ENCODE data around the gene GABRB2. TPM values are rescaled to one million over a fixed set of nuclear protein-coding genes. Genes with fewer than 3 reads are reported as not detected.

The GABRB2 gene
- total RNA-seq, 1 experiment from 2014 or later: not detected

DNA sequence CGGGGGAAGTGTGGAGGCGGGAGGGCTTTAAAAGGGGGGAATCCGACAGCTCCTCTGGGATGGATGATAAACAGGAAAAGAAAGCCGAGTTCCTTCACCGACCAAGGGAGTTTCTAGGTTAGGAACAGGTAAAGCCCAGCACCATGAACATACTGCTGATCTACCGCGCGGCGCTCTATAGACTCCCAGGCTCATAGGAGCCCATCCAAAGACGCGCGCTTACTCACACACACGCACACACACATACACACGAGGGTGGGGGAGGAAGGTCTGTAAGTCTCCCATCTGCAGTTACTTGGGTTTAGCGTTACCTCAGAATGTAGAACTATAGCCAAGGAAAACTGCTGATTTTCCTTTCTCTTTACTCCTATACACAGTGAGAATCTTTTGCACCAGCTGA is 2.6 kb upstream of the GABRB2 start:
- no TSS peak for BruUV-seq (replicated peaks)
- CTCF ChIA-PET: no interaction called here
- POLR2A ChIA-PET: no interaction called here
- Histone ChIP-seq H3K4me1 (ENCODE audit: control insufficient read depth, insufficient read depth, low read length) (peaks cover 3% of the 10 kb centered on the region; the same call in 1 of the 2 replicates), H3K9me3 (ENCODE audit: control insufficient read depth, insufficient read depth, low read depth, low read length) (no peaks in the 10 kb centered on the region), H3K27ac (ENCODE audit: low read length) (no peak overlapping the region), H3K36me3 (ENCODE audit: control insufficient read depth, insufficient read depth, low read length) (no peaks in the 10 kb centered on the region), H3K4me3 (ENCODE audit: low read depth in 2 of 2, low read length in 2 of 2) (peak overlapping the region in 1 of 2 experiments; percentile 33; a peak in 2 of 4 replicates), H3K27me3 (ENCODE audit: control insufficient read depth, insufficient read depth, low read length) (peaks cover 17% of the 10 kb centered on the region)
- intact Hi-C loops (cut with micrococcal nuclease; ENCODE audit: unreplicated experiment): no loop called here
- TF ChIP-seq, protein P1, sequence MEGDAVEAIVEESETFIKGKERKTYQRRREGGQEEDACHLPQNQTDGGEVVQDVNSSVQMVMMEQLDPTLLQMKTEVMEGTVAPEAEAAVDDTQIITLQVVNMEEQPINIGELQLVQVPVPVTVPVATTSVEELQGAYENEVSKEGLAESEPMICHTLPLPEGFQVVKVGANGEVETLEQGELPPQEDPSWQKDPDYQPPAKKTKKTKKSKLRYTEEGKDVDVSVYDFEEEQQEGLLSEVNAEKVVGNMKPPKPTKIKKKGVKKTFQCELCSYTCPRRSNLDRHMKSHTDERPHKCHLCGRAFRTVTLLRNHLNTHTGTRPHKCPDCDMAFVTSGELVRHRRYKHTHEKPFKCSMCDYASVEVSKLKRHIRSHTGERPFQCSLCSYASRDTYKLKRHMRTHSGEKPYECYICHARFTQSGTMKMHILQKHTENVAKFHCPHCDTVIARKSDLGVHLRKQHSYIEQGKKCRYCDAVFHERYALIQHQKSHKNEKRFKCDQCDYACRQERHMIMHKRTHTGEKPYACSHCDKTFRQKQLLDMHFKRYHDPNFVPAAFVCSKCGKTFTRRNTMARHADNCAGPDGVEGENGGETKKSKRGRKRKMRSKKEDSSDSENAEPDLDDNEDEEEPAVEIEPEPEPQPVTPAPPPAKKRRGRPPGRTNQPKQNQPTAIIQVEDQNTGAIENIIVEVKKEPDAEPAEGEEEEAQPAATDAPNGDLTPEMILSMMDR (IDR thresholded peaks at IDR 0.05): no peak
- TF ChIP-seq POLR2AphosphoS5 (IDR thresholded peaks at IDR 0.05; ENCODE audit: low read depth, low read length): no peak
- TF ChIP-seq SIN3A (IDR thresholded peaks at IDR 0.05; ENCODE audit: borderline replicate concordance, insufficient read depth, low read depth, low read length): no peak
- TF ChIP-seq, protein P2, sequence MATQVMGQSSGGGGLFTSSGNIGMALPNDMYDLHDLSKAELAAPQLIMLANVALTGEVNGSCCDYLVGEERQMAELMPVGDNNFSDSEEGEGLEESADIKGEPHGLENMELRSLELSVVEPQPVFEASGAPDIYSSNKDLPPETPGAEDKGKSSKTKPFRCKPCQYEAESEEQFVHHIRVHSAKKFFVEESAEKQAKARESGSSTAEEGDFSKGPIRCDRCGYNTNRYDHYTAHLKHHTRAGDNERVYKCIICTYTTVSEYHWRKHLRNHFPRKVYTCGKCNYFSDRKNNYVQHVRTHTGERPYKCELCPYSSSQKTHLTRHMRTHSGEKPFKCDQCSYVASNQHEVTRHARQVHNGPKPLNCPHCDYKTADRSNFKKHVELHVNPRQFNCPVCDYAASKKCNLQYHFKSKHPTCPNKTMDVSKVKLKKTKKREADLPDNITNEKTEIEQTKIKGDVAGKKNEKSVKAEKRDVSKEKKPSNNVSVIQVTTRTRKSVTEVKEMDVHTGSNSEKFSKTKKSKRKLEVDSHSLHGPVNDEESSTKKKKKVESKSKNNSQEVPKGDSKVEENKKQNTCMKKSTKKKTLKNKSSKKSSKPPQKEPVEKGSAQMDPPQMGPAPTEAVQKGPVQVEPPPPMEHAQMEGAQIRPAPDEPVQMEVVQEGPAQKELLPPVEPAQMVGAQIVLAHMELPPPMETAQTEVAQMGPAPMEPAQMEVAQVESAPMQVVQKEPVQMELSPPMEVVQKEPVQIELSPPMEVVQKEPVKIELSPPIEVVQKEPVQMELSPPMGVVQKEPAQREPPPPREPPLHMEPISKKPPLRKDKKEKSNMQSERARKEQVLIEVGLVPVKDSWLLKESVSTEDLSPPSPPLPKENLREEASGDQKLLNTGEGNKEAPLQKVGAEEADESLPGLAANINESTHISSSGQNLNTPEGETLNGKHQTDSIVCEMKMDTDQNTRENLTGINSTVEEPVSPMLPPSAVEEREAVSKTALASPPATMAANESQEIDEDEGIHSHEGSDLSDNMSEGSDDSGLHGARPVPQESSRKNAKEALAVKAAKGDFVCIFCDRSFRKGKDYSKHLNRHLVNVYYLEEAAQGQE (IDR thresholded peaks at IDR 0.05; ENCODE audit: insufficient read depth in 1 of 2, low read depth in 2 of 2, low read length in 1 of 2): no peak
- no peak for TF ChIP-seq TCF7L2 (IDR thresholded peaks at IDR 0.05; ENCODE audit: low read depth, low read length)
- ATAC-seq (peak; percentile 64), DNase-seq (ENCODE audit: low read depth, low spot score) (no peak)
- in situ Hi-C loops (cut with HindIII; ENCODE audit: low pct_unique_long_range_greater_than_20kb, low sequenced_read_pairs): no loop called here

DNA sequence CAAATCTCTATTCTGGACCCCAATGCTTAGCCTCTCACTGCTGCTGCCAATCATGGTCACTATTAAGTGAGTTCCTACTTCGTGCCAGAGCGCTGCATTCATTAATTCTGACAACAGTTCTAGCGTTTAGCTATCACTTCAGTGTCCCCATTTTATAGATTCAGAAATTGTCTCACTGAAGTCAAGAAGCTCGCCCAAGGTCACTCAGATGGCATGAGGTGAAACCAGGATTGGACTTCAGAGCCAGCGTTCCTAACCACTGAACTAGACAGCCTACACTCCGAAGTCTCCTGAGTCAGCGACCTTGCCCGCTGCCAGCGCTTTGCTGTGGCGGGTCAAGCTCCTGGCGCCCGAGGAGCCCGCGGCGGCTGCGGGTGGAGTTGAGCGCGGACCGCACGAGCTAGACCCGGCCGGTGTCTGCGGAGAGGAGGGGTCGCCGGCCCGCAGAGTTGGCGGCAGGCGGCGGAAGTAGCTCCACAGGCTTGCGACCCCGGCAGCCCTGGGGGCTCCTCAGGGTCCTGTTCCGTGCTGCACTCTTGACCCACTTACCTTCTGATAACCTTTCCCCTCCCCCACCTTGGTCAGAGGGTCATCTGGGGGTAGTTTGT is 2.1 kb upstream of the GABRB2 start:
- TF ChIP-seq, protein P2 (IDR thresholded peaks at IDR 0.05; ENCODE audit: insufficient read depth in 1 of 2, low read depth in 2 of 2, low read length in 1 of 2): no peak
- TF ChIP-seq TCF7L2 (IDR thresholded peaks at IDR 0.05; ENCODE audit: low read depth, low read length): no peak
- TF ChIP-seq SIN3A (IDR thresholded peaks at IDR 0.05; ENCODE audit: borderline replicate concordance, insufficient read depth, low read depth, low read length): no peak
- TF ChIP-seq, protein P1 (IDR thresholded peaks at IDR 0.05): no peak
- no peak for TF ChIP-seq POLR2AphosphoS5 (IDR thresholded peaks at IDR 0.05; ENCODE audit: low read depth, low read length)
- H3K36me3 ChIP-seq (ENCODE audit: control insufficient read depth, insufficient read depth, low read length): no peaks in the 10 kb centered on the region
- H3K9me3 ChIP-seq (ENCODE audit: control insufficient read depth, insufficient read depth, low read depth, low read length): no peaks in the 10 kb centered on the region
- ATAC-seq (peak; percentile 32), DNase-seq (ENCODE audit: low read depth, low spot score) (no peak)
- ChIA-PET POLR2A (no interaction called here), CTCF (no interaction called here)
- in situ Hi-C loops (cut with HindIII; ENCODE audit: low pct_unique_long_range_greater_than_20kb, low sequenced_read_pairs) (no loop called here), intact Hi-C loops (cut with micrococcal nuclease; ENCODE audit: unreplicated experiment) (no loop called here)
- no TSS peak for BruUV-seq (replicated peaks)
- peaks cover 3% of the 10 kb centered on the region; the same call in 1 of the 2 replicates for H3K4me1 ChIP-seq (ENCODE audit: control insufficient read depth, insufficient read depth, low read length)
- H3K27ac ChIP-seq (ENCODE audit: low read length): no peak overlapping the region
- peaks cover 19% of the 10 kb centered on the region for H3K27me3 ChIP-seq (ENCODE audit: control insufficient read depth, insufficient read depth, low read length)
- H3K4me3 ChIP-seq (ENCODE audit: low read depth in 2 of 2, low read length in 2 of 2): peak overlapping the region in 1 of 2 experiments; percentile 48; a peak in 2 of 4 replicates

All from Panc1 (cell line).